DMS 273 treated with DMSO at 0.1 percent for 48 hours (cell line): ENCODE results near the gene VAV1.

Experiments
- DNase-seq: peaks from one replicate; lab custom pipeline; 2025; lab: John Stamatoyannopoulos, UW

Gene VAV1

DNA sequence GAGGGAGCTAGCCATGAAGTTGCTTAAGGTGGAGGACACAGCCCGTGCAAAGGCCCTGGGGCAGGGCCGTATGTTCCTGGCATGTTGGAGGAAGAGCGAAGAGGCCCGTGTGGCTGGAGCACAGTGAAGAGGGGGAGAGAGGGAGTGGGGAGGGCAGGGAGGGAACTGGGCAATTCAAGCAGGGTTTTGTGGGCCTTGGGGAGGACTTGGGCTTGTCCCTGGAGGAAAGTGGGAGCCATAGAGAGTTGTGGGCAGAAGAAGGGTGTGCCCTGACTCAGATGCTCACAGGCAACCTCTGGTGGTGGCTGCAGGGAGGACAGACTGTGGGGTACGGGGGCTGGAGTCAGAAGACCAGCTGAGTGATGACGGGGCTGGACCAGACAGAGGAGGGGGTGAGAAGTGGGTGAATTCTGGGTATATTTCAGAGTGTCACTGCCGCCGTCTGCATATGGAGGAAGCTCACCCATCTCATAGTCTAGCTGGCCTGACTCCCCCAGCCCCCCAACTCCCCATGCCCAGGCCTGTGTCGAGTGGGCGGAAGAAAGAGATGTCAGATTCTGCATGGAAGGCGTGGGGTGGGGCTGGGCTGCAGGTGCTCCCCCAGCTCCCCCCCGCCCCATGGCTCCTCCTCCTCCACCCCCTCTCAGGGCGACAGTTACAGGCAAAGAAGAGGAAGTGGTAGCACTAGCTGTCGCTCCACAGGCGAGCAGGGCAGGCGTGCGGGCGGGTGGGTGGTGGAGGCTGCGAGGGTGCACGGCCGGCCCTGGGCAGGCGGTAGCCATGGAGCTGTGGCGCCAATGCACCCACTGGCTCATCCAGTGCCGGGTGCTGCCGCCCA is at the start of gene VAV1:
Gene VAV1, plus strand, starts transcription at position 681 of the 838 bp plus-strand sequence. Its CDS starts 100 bp downstream, at position 781.
- DNase-seq: no peak

DNA sequence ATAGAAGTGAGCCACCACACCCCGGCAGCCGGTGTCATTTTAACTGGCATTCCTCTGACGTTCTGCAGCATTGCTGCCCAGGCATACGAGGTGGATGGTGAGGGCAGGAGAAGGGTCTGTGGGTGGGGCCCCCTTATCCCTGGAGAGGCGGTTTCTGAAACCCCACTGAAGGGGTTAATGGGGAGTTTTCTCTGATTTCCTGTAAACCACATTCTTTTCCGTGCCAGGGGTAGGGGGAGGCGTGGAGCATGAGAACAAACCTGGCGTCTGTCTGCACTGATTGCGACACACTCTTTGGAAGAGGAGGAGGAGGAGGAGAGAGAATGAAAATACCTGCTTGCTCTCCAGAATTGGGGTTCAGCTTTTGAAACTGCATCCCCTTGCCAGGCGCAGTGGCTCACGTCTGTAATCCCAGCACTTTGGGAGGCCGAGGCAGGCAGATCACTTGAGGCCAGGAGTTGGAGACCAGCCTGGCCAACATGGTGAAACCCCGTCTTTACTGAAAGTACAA is 49.3 kb upstream of the VAV1 start:
- DNase-seq: no peak

- no peak for DNase-seq
Observed at GRCh38 chr19:6723738-6724137, 48.8 kb upstream of the VAV1 start.

DNA sequence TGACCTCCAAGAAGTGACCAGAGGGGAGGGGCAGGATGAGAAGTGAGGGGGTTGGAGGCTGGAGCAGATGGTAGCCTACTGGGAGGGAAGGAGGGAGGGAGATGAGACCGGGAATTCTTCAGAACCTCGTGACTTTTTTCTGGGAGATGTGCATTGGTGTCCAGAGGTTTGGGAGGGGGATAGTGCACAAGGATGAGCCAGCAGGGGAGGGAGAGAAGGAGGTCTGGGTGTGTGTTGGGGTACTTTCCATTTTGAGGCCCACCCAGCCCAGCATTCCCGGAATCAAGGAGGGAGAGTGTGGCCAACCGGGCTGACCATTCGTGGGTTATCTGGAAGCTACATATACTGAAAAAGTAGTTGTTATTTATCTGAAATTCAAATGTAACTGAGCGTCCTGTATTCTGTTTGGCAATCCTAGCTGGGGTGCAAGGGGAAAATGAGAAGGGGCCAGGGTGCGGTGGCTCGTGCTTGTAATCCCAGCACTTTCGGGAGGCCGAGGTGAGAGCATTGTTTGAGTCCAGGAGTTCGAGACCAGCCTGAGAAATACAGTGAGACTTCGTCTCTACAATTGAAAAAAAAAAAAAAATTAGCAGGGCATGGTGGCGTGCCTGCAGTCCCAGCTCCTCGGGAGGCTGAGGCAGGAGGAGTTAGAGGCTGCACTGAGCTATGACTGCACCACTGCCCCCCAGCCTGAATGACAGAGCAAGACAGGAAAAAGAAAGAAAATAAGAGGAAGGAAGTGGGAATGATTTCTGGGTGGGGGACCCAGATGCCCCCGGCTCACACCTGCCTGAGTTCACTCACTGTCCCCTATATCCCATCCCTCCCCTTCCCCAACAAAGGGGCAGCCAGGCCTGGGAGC is 47.6 kb upstream of the VAV1 start:
- DNase-seq: no peak

DNA sequence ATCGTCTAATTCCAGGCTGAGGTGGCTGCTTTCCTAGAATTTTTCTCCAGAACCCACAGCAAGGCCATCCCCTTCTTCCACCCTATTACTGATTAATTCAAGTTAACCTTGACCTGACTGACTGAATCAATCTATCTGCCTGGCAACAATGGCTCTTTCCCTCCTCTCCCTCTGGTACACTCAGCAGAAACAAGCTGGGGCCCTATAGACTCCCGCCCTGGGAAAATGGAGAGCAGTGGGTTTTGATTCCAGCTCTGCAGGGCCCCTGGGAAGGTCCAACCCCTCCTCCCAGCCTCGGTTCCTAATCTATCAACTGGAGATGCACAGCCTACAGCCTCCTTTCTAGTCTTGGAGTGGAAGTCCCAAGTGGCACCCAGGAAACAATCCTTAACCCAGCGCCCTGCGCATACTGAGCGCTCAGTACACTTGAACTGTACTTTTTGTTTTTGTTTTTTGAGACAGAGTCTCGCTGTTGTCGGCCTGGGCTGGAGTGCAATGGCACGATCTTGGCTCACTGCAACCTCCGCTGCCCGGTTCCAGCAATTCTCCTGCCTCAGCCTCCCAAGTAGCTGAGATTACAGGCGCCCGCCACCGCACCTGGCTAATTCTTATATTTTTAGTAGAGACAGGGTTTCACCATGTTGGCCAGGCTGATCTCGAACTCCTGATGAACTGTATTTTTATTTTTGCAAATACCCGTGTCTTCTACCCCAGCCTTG is 46.8 kb upstream of the VAV1 start:
- DNase-seq: no peak

- no peak for DNase-seq
Observed at GRCh38 chr19:6728346-6728745, 44.2 kb upstream of the VAV1 start.

- no peak for DNase-seq
Observed at GRCh38 chr19:6729573-6730152, 42.8 kb upstream of the VAV1 start.

GRCh38 chr19:6730153-6730804 is 42.2 kb upstream of the VAV1 start:
- no peak for DNase-seq

DNA sequence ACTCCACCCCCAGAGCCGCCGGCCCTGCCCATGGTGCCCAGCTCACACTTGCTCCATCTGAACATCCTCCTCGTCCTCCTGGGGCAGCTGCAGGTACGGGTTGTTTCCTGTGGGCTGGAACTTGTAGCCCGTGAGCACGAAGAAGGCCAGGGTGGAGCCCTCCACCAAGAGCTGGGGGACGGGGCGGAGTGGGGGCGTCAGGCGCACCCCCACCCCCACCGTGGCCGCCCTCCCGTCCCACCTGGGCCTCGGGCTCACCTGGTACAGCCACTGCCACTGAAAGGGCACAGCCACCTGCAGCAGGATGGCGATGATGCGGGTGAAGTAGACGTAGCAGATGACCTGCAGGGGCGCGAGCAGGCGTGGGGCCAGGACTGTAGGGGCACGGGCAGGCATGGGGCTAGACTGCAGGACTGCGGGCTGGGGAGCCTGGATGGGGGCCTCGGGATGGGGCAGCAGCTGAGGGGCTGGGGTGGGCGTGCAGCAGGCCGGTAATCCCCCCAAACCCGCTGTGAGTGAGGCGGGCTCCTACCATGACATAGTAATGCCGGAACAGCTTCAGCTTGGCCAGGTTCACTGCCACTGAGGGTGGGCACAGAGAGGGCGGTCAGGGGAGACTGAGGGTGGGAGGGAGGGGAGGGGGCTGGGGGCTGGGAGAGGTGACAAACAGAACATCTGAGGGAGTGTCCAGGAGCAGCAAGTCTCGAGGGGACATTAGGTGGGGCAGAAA is 41.4 kb upstream of the VAV1 start:
- no peak for DNase-seq

- no peak for DNase-seq
Observed at GRCh38 chr19:6731822-6732221, 40.7 kb upstream of the VAV1 start.

- no peak for DNase-seq
Observed at GRCh38 chr19:6732803-6733337, 39.6 kb upstream of the VAV1 start.

- no peak for DNase-seq
Observed at GRCh38 chr19:6733338-6734095, 39.0 kb upstream of the VAV1 start.

GRCh38 chr19:6734096-6734696 is 38.3 kb upstream of the VAV1 start:
- no peak for DNase-seq

GRCh38 chr19:6735181-6735911 is 37.2 kb upstream of the VAV1 start:
- DNase-seq: no peak

DNA sequence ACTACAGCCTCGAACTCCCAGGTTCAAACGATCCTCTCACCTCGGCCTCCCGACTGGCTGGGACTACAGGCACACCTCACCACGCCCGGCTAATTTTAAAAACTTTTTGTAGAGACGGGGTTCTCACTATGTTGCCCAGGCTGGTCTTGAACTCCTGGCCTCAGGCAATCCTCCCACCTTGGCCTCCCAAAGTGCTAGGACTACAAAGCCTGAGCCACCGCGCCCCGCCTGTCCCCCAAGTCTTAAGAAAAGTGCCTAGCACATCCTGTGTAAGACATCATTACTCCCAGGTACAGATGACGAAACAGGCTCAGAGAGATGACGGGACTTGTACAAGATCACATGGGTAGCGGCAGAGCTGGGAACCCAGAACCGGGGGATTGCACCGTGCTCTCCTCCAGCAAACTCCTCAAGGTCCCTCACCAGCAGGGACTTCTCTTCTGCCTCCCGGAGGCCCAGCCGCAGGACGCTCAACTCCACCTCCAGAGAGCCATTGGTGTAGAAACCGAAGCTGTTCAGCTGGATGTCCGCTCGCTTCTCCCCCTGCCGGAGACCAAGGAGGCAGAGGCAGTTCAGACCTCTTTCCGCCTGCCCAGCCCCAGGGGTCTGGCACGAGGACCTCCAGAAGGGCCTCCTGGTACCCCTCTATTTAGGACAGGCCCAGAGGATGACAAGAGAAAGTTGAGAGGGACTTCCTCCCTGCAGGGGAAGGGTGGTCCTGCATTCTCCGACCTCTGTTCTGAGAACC is 36.2 kb upstream of the VAV1 start:
- DNase-seq: peak; percentile 42

- DNase-seq: no peak
Observed at GRCh38 chr19:6736917-6737283, 35.6 kb upstream of the VAV1 start.

DNA sequence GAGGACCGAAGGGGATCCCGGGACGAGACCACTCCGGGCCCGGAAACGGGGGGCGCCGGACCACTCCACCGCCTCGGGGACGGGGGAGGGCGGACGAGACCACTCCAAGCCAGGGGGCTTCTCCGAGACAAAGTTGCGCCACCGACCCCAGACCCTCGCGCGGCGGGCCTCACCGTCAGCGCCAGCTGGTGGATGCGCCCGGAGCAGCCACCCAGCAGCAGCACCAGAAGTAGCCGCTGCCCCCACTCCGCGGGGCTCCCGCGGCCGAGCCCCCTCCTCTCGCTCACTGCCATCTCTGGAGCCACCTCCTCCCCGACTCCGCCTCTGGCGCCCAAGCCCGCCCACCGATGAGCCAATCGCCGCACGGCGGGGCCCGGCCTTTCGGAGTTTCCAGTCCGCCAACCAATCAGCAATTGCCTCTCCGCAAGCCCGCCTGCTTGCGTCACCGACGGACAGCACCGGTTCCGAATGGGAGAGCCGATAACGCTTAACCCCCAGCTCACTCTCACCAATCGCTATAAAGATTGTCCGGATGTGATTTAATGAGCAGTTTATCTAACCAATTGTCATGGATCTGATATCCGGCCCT is 35.1 kb upstream of the VAV1 start, which contains the start of gene GPR108:
Gene GPR108, minus strand, starts transcription at position 297 of the 589 bp plus-strand sequence. Its CDS starts 4 bp downstream, at position 293.
- DNase-seq: peak; percentile 99
